ENCODE measurements around the gene NDST1.

Gene NDST1

DNA sequence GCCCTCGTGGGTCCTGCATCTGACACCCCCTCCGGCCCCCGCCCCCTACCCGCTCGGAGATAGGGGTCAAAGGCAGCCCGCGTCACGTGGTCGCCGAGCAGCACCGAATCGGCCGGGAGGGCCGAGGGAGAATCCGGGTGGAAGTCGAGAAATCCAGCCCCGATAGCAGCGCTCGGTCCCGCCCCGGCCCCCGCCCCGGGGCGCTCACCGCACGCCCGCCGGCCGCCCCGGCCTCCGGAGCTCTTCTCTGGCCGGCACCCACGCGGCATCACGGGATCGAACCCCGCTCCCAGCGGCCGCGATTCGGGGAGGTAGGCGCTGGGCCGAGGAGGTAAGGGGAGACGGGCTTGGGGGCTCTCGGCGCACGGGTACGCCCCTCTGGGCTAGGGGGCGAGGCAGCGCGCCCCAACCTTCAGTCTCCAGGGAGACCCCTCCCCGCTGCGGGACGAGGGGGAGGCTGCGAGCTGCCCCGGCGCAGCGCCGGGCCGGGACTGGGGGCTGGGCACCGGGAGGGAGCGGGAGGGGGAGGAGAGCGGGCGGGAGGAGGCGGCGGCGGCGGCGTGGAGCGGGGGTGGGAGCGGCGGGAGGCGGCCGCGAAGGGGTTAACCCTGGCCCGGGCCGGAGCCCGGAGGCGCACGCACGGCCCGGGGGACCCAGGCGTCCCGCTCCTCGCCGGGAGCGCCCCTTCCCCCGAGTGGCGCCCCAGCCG lies 22.1 kb upstream of the NDST1 start:
- no peak for TF ChIP-seq GATA2 (IDR thresholded peaks at IDR 0.05; ENCODE audit: low read depth, low read length)
- TF ChIP-seq GATA3 (IDR thresholded peaks at IDR 0.05; ENCODE audit: low read depth, low read length) = no peak

DNA sequence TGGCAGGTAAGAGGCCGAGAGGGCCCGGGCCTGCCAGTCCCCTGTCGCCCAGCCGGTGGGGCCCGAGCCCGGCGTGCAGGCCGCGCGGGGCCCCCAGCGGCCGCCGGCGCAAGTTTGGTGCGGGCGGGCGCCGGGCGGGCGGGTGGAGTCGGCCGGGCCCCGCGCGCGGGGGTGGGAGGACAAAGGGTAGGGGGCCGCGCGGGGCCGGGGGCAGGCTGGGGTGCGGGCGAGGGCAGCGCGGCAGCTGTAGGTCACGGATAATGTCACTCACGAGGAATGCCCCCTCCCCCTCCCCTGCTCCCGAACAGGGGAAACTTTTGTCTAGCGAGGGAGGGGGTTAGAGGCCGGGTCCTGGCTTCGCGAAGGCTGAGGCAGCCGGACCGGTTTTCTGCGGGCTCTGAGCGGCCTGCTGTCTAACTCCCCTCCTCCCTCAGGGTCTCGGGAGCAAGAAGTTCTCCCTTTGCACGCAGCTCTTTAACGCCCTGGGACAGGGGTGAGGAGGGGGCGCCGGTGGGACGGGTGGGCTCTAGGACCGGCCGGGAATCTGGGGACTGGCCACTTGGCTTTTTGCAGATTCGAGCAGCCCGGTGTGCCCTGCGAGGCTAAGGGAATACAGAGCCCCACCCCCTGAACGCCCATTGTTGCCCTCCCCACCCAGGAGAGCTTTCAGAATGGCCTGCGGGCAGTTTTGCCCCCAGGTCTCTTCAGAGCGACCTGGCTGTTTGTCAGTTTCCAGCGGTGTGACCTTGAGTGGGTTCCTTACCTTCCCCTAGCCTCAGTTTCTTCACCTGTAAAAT lies 21.3 kb upstream of the NDST1 start:
- TF ChIP-seq GATA3 (IDR thresholded peaks at IDR 0.05; ENCODE audit: low read depth, low read length) (no peak), GATA2 (IDR thresholded peaks at IDR 0.05; ENCODE audit: low read depth, low read length) (no peak)

DNA sequence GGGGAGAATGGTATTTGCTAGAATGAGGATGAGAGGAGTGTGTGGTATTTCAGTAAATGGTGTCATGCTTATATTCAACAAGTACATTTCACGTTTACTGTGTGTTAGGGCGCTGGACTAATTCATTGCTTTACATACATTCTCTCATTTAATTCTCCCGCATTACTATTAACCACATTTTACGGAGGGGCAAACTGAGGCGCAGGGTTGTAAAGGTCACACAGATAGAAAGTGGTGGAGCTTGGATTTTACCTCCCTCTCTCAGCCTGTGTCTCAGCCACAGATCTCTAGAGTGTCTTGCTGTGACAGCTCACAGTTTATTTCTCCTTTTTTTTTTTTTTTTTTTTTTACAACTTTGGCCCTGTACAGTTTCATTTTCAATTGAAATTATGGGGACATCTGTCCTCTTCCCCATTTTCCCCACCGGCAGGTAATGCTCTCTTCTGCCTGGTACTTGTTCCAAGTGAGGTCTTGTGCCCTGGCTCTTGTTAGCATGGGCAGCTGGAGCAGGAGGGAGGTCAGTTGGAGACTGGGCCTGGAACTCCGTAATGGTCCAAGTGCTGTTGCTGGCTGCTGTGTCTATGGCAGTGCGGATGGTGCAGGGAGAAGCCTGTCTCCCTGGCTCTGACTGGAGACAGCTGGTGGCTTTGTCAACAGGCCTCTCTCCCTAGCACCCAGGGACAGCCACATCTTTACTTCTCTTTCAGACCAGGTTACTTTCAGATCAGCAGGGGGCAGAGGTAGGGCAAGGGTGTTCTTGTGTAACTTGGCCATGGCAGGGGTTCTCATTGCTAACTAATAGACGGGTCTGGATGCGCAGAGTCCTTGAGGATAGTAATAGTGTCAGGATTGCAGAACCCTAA lies 20.5 kb upstream of the NDST1 start:
- no peak for TF ChIP-seq GATA2 (IDR thresholded peaks at IDR 0.05; ENCODE audit: low read depth, low read length)
- no peak for TF ChIP-seq GATA3 (IDR thresholded peaks at IDR 0.05; ENCODE audit: low read depth, low read length)

DNA sequence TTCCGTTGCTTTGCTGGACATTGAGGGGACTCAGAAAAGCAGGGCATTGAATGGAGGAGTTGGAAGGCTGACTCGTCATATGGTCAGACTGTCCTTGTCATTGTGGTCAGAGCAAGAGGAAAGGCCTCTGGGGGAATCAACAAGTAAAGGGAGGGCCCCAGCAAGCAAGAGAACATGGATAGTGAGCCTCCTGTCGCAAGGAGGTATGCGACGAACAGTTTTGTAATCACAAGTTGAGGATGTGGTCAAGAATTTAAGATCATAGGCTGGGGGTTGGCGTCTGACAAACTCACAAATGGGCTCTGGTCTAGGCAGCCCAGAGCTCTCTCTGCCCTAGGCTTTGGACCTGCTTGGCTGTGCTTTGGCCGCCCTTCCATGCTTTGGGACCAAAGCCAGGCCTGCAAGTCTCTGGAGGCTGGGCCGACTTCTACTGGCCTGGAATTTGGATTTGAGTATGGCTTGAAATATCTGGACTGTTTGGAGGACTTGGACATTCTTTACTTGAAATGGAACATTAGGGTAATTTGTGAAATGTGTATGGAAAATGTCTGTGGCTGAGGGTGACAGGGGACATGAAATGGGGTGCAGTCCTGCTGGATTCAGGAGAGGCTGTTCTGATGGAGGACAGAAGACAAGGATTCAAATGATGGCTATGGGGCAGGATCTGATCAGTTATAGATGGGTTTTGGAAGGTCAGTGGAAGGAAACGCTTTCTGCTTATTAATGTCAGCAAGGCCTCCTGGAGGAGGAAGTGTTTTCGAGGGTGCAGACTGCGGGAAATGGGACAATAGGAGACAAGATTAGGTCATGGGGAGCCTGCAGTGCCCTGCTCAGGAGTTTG lies 19.2 kb upstream of the NDST1 start:
- TF ChIP-seq GATA3 (IDR thresholded peaks at IDR 0.05; ENCODE audit: low read depth, low read length) = no peak
- no peak for TF ChIP-seq GATA2 (IDR thresholded peaks at IDR 0.05; ENCODE audit: low read depth, low read length)

DNA sequence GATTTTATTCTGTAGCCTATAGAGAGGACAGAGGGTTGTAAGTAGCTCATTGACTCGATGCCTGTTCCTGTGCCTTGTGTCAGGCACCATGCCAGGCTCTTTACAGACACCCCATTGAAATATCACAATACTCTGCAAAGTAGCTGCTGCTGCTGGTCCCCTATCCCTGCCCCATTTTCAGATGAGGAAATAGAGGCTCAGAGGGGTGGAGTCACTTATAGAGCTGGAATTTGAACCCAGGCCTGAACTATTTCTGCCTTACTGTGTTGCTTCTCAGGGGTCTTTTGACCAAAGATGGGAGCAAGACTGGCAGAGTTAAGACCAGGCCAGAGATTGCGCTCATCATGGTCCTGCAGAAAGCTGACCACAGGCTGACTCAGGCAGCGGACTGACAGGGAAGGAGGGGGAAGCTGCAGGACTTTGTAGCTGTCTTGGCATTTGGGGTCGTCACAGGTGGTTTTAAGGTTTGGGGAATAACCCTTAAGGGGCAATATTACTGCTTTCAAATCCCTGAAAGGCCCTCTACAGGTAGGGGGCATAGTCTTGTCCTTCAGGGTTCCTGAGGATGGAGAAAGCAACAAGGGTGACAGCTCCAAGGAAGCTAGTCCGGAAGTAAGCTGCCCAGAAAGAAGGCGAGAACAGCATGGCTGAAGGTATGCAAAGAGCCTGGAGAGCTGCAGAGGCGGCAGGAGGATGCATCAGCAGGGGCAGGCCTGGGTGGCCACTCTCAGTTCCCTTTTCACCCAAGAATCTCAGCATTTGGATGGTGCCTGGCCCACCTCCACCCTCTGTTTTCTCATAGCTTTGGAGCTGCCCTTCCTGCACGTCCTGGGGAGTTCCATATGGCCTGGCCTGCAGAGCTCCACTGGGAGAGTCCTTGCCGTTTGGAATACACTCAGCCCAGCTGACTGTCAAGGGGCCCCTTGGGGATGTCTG lies 18.3 kb upstream of the NDST1 start:
- TF ChIP-seq GATA2 (IDR thresholded peaks at IDR 0.05; ENCODE audit: low read depth, low read length) (no peak), GATA3 (IDR thresholded peaks at IDR 0.05; ENCODE audit: low read depth, low read length) (no peak)

DNA sequence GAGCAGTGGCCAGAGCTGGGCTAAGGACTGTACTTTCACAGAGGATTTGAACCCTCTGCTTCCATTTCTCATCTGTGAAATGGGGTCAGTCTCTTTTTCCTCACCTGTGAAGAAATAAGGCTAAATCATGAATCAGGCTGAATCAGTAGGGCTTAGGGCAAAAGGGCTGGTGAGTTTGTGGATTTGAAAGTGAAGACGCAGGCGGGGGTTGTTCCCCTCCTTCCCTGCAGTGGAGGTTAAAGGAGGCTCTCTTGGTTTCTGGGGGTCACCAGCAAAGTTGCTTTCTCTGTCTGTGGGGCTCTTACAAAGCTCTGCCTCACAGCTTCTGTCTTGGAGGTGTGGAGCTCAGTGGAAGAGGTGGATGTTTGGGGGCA lies 17.6 kb upstream of the NDST1 start:
- TF ChIP-seq GATA2 (IDR thresholded peaks at IDR 0.05; ENCODE audit: low read depth, low read length) (no peak), GATA3 (IDR thresholded peaks at IDR 0.05; ENCODE audit: low read depth, low read length) (no peak)

DNA sequence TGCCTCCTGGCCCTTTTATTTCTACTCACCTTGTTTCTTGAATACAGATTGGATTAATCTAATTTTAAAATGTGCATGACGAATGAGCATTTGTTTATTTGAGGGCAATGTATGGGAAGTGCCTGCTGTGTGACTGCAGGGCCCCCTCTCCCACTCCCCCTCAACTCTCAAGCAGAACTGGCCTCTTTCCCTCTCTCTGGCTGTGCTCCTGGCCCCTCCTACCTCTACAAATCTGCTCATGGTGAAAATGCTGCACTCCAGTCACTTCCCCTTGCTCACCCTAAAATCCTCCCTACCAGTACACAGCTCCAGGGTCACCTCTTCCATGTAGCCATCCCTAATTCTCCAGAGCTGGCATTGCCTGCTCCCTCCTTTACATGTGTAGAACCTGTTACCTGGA lies 17.2 kb upstream of the NDST1 start:
- TF ChIP-seq GATA3 (IDR thresholded peaks at IDR 0.05; ENCODE audit: low read depth, low read length) = no peak
- no peak for TF ChIP-seq GATA2 (IDR thresholded peaks at IDR 0.05; ENCODE audit: low read depth, low read length)

DNA sequence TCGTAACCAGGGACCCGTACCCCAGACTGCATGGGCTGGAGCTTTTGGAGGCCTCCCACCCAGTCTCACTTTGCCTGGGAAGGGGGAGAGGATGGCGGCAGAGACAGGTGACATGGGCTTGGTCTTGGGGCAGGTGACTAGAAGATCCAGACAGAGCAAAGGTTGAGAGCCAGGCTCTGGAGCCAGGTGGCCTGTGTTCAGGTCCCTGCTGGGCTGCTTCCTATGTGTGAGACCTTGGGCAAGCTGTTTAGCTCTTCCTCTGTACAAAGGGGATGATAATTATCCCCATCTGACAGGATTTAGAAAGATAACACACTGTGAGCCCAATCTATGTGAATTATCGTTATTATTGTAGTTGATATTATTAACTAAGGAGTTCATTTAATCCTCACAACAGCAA lies 16.1 kb upstream of the NDST1 start:
- no peak for TF ChIP-seq GATA2 (IDR thresholded peaks at IDR 0.05; ENCODE audit: low read depth, low read length)
- no peak for TF ChIP-seq GATA3 (IDR thresholded peaks at IDR 0.05; ENCODE audit: low read depth, low read length)

DNA sequence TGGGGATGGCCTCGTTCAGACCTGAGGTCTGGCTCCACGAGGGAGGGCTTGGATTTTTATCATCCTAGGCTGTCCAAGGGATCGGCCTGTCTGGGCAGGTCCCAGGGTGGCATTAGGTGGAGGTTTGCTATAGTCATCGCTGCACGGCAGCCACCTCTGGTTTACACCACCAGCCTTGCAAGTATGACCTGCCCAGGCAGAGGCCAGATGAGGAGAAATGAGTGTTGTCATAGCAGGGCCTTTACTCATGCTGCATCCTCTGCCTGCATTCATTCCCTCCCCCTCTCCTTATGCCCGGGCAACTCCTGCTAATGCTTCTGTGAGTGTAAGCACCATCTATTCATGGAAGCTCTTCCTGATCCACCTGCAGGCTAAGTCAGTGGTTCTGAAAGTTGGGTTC lies 15.3 kb upstream of the NDST1 start:
- no peak for TF ChIP-seq GATA3 (IDR thresholded peaks at IDR 0.05; ENCODE audit: low read depth, low read length)
- TF ChIP-seq GATA2 (IDR thresholded peaks at IDR 0.05; ENCODE audit: low read depth, low read length) = no peak

DNA sequence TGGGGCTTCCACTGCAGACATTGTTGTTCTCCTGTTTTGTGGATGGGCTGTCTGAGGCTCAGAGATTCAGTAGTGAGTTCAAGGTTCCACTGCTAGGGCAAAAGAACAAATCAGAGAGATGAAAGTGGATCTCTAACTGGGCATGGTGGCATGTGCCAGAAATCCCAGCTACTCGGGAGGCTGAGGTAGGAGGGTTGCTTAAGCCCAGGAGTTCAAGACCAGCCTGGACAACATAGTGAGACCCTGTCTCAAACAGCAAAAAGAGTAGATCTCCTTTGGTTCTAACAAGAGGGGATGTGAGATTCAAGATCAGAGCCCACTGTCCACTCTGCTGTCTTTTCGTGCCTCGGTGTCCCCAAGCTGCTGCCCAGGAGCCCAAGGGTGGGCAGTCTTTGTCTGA lies 11.8 kb upstream of the NDST1 start:
- no peak for TF ChIP-seq GATA3 (IDR thresholded peaks at IDR 0.05; ENCODE audit: low read depth, low read length)
- no peak for TF ChIP-seq GATA2 (IDR thresholded peaks at IDR 0.05; ENCODE audit: low read depth, low read length)

DNA sequence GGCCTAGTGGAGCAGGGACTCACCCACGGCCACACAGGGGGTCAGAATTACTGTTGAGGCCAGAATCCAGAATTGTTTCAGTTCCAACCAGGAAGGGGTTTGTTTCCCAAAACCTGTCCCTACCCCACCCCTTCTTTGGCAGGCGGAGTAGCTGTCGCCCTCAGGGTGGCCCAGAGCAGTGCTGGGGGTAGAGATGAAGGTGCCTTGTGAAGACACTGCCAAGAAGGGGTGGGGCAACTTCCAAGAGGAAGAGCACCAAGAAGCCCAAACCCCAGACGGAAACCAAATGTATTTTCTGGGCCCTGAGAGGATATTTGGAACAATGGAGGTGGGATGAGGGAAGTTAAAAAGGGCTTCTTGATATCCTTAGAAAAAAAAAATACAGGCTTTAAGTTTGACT lies 11.4 kb upstream of the NDST1 start:
- no peak for TF ChIP-seq GATA2 (IDR thresholded peaks at IDR 0.05; ENCODE audit: low read depth, low read length)
- TF ChIP-seq GATA3 (IDR thresholded peaks at IDR 0.05; ENCODE audit: low read depth, low read length) = no peak

DNA sequence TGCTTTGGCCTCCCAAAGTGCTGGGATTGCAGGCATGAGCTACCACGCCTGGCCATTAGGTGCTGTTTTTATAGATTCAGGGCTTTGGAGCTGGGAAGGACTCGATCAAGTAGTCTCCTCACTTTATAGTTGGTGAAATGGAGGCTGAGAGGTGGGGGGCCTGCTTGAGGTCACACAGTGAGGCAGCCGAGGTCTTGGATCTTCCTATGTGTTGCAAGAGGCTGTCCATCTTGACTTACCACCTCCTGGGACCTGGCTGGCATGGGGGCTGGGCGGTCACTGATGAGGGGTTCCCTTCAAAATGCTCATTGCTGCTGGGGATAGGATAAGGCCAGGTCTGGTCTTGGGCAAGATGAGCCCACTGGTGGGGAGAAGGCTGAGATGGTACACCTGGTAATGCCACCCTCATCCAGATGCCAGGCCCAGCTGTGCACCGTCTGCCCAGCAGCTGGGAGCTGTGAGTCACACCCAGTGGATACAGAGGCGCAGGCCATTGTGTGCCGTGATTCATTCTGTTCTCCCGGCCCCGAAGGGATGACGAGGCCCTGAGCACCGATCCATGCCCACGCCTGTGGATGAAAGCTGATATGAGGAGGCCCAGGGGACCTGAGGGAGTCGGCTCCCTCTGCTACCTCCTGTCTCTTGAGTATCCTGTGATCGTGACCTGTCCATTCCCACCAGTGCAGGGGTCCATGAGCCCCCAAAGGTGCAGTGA lies 10.5 kb upstream of the NDST1 start:
- TF ChIP-seq GATA3 (IDR thresholded peaks at IDR 0.05; ENCODE audit: low read depth, low read length) = no peak
- TF ChIP-seq GATA2 (IDR thresholded peaks at IDR 0.05; ENCODE audit: low read depth, low read length) = no peak

Data from SH-SY5Y (cell line).